Measurements from ENCODE around the gene UNC45A.
A peak's percentile ranks its signal among the peaks of the same experiment; 100 is the strongest.

Gene UNC45A

GRCh38 chr15:90931828-90932659 is 3.0 kb upstream of the UNC45A start, which contains the start of gene HDDC3 (continued):
- TF ChIP-seq ZNF529 (tag by site-specific recombination; IDR thresholded peaks at IDR 0.05; ENCODE audit: insufficient replicate concordance) (no peak), MZF1 (tag by site-specific recombination; IDR thresholded peaks at IDR 0.05; ENCODE audit: borderline replicate concordance) (no peak), ZSCAN4 (tag by site-specific recombination; IDR thresholded peaks at IDR 0.05) (no peak), ZNF629 (tag by site-specific recombination; IDR thresholded peaks at IDR 0.05) (peak; percentile 49), ZIC2 (tag by site-specific recombination; IDR thresholded peaks at IDR 0.05) (peak; percentile 21), ZNF16 (tag by site-specific recombination; IDR thresholded peaks at IDR 0.05; ENCODE audit: low read depth) (no peak), HOXA7 (CRISPR knock-in tag; IDR thresholded peaks at IDR 0.05; ENCODE audit: borderline replicate concordance) (no peak), KLF1 (tag by site-specific recombination; IDR thresholded peaks at IDR 0.05) (peak; percentile 28; the same call in 1 of the 2 replicates), ZNF776 (tag by site-specific recombination; IDR thresholded peaks at IDR 0.05; ENCODE audit: borderline replicate concordance) (no peak), ZNF140 (tag by site-specific recombination; IDR thresholded peaks at IDR 0.05) (no peak), HOXD13 (CRISPR knock-in tag; IDR thresholded peaks at IDR 0.05; ENCODE audit: borderline replicate concordance) (no peak), ZNF792 (tag by site-specific recombination; IDR thresholded peaks at IDR 0.05) (no peak), ZNF555 (tag by site-specific recombination; conservative IDR thresholded peaks at IDR 0.05) (no peak), ZNF24 (tag by site-specific recombination; IDR thresholded peaks at IDR 0.05) (peak; percentile 77; the same call in 1 of the 2 replicates), KLF9 (tag by site-specific recombination; IDR thresholded peaks at IDR 0.05; ENCODE audit: low read depth) (peak; percentile 80), ZNF660 (tag by site-specific recombination; IDR thresholded peaks at IDR 0.05) (peak; percentile 94), ZNF747 (tag by site-specific recombination; IDR thresholded peaks at IDR 0.05) (no peak), ZNF548 (tag by site-specific recombination; IDR thresholded peaks at IDR 0.05) (no peak), ZNF221 (tag by site-specific recombination; IDR thresholded peaks at IDR 0.05; ENCODE audit: borderline replicate concordance) (no peak), ZNF398 (tag by site-specific recombination; IDR thresholded peaks at IDR 0.05) (no peak), ZSCAN5A (tag by site-specific recombination; IDR thresholded peaks at IDR 0.05) (peak; percentile 61; the same call in 1 of the 2 replicates), AEBP2 (tag by site-specific recombination; IDR thresholded peaks at IDR 0.05; ENCODE audit: borderline replicate concordance) (no peak), BCL6B (tag by site-specific recombination; IDR thresholded peaks at IDR 0.05) (no peak), PRDM4 (tag by site-specific recombination; IDR thresholded peaks at IDR 0.05) (no peak), ZNF157 (tag by site-specific recombination; IDR thresholded peaks at IDR 0.05) (no peak), SALL2 (tag by site-specific recombination; IDR thresholded peaks at IDR 0.05; ENCODE audit: borderline replicate concordance) (no peak), ZNF549 (tag by site-specific recombination; IDR thresholded peaks at IDR 0.05) (no peak), ZNF626 (tag by site-specific recombination; IDR thresholded peaks at IDR 0.05) (no peak; the same call in 1 of the 2 replicates), ZNF114 (tag by site-specific recombination; IDR thresholded peaks at IDR 0.05) (no peak), FEZF1 (tag by site-specific recombination; IDR thresholded peaks at IDR 0.05) (no peak; the same call in 1 of the 2 replicates), ZNF707 (tag by site-specific recombination; IDR thresholded peaks at IDR 0.05) (no peak)
